Stimulated activated CD4-positive, alpha-beta T cell treated with anti-CD3 and anti-CD28 coated beads, Interleukin-2, amount 100 ng/mL, for 48 hours (primary cell): ENCODE data around the gene TEX19.
"Not testable (repeated sequence)": the region's sequence is repeated elsewhere in the genome, so short reads cannot be mapped to it uniquely, and the experiment has no call there.

Source experiments
- DNase-seq, 2 donors: peaks; one replicate each; pipeline ENCODE4 v3.0.0-alpha.2; 2020

The TEX19 gene

GRCh38 chr17:82380860-82381702 lies 22.0 kb downstream of the TEX19 start:
- DNase-seq, result no peak

- not testable (repeated sequence) for DNase-seq
Observed at GRCh38 chr17:82381703-82382009, 22.6 kb downstream of the TEX19 start.

- DNase-seq, result not testable (repeated sequence)
Observed at GRCh38 chr17:82382220-82382932, 23.3 kb downstream of the TEX19 start.

- no peak for DNase-seq
Observed at GRCh38 chr17:82382933-82383255, 23.8 kb downstream of the TEX19 start.

- DNase-seq, result no peak
Observed at GRCh38 chr17:82383411-82383810, 24.4 kb downstream of the TEX19 start.

GRCh38 chr17:82384051-82384729 lies 25.1 kb downstream of the TEX19 start:
- no peak for DNase-seq

- DNase-seq, result no peak
Observed at GRCh38 chr17:82384730-82385481, 25.9 kb downstream of the TEX19 start.

- DNase-seq, result no peak
Observed at GRCh38 chr17:82385559-82386254, 26.7 kb downstream of the TEX19 start.

GRCh38 chr17:82386255-82386831 lies 27.3 kb downstream of the TEX19 start:
- DNase-seq, result no peak

- no peak for DNase-seq
Observed at GRCh38 chr17:82386881-82387704, 28.0 kb downstream of the TEX19 start.

- no peak for DNase-seq
Observed at GRCh38 chr17:82387705-82388106, 28.7 kb downstream of the TEX19 start.

GRCh38 chr17:82388223-82388921 lies 29.3 kb downstream of the TEX19 start:
- DNase-seq, result no peak

- no peak for DNase-seq
Observed at GRCh38 chr17:82388922-82389283, 29.9 kb downstream of the TEX19 start.

- DNase-seq, result no peak
Observed at GRCh38 chr17:82389379-82389778, 30.3 kb downstream of the TEX19 start.

GRCh38 chr17:82390015-82390859 lies 31.2 kb downstream of the TEX19 start:
- DNase-seq, result no peak

- DNase-seq, result no peak
Observed at GRCh38 chr17:82390860-82391435, 31.9 kb downstream of the TEX19 start.

GRCh38 chr17:82391496-82392066 lies 32.5 kb downstream of the TEX19 start:
- DNase-seq, result no peak

GRCh38 chr17:82392209-82392920 lies 33.3 kb downstream of the TEX19 start:
- no peak for DNase-seq
